OCI-LY7 (cell line): Measurements from ENCODE around the gene LILRA2. TPM values are rescaled to one million over a fixed set of nuclear protein-coding genes. Genes with fewer than 3 reads are reported as not detected.
"Not testable (repeated sequence)": the region's sequence is repeated elsewhere in the genome, so short reads cannot be mapped to it uniquely, and the experiment has no call there.

ENCODE experiments used
- BruUV-seq: library from RNA; stranded (reverse); fragments of 400-500 nt; replicated peaks from 2 replicates; lab custom pipeline; 2021; lab: Mats Ljungman, UMichigan
- CTCF ChIA-PET: fragments of 300-600 bp; sonication (Branson Sonifier 250); formaldehyde crosslinking; loops from one replicate; lab custom pipeline; 2022; ENCODE audit warnings: antibody characterized with exemption; ENCODE audit not compliant: unreplicated experiment; lab: Charles Lee
- POLR2A ChIA-PET: fragments of 300-600 bp; sonication (Branson Sonifier 250); formaldehyde crosslinking; loops from one replicate; lab custom pipeline; 2022; ENCODE audit warnings: antibody characterized with exemption; lab: Charles Lee
- DNase-seq: peaks from one replicate; pipeline ENCODE4 v3.0.0-alpha.2; 2015; ENCODE audit warnings: low spot score
- H2AFZ ChIP-seq: fragments of 200-600 bp; sonication (generic), shearing (Covaris generic); 2 replicates; pipeline ENCODE4 v1.6.1; 2014; ENCODE audit warnings: mild to moderate bottlenecking, antibody characterized with exemption, low read length, moderate library complexity
- H3K27ac ChIP-seq: fragments of 200-600 bp; sonication (generic); 2 replicates; pipeline ENCODE4 v1.5.1; 2014; ENCODE audit warnings: mixed run types, low read depth, mild to moderate bottlenecking, moderate library complexity, low read length, inconsistent platforms; ENCODE audit not compliant: poor library complexity, severe bottlenecking
- H3K36me3 ChIP-seq: fragments of 200-600 bp; sonication (generic); 2 replicates; pipeline ENCODE4 v1.6.1; 2014; ENCODE audit warnings: mild to moderate bottlenecking, antibody characterized with exemption, low read length, moderate library complexity, mixed read lengths; ENCODE audit not compliant: insufficient read depth
- H3K4me1 ChIP-seq: fragments of 200-600 bp; sonication (generic); 2 replicates; pipeline ENCODE4 v1.5.1; 2014; ENCODE audit warnings: mild to moderate bottlenecking, low read length; ENCODE audit not compliant: insufficient read depth, poor library complexity, severe bottlenecking
- H3K4me2 ChIP-seq: fragments of 200-600 bp; sonication (generic); 2 replicates; pipeline ENCODE4 v1.6.1; 2014; ENCODE audit warnings: mild to moderate bottlenecking, low read length
- H3K4me3 ChIP-seq: fragments of 200-600 bp; sonication (generic); 2 replicates; pipeline ENCODE4 v1.5.1; 2014; ENCODE audit warnings: mild to moderate bottlenecking, low read depth, low read length; ENCODE audit not compliant: poor library complexity, severe bottlenecking
- H3K79me2 ChIP-seq: fragments of 200-600 bp; sonication (generic); 2 replicates; pipeline ENCODE4 v1.6.1; 2016; ENCODE audit warnings: low read depth, mild to moderate bottlenecking, low read length, moderate library complexity, mixed read lengths; ENCODE audit not compliant: insufficient read depth
- H3K9me2 ChIP-seq: fragments of 200-600 bp; sonication (generic); 2 replicates; pipeline ENCODE4 v1.6.1; 2016; ENCODE audit warnings: mild to moderate bottlenecking, low read length, mixed read lengths; ENCODE audit not compliant: insufficient read depth
- H3K9me3 ChIP-seq: fragments of 200-600 bp; sonication (generic); 2 replicates; pipeline ENCODE4 v1.6.1; 2014; ENCODE audit warnings: mild to moderate bottlenecking, mixed run types, low read length, mixed read lengths
- H4K20me1 ChIP-seq: fragments of 200-600 bp; sonication (generic); 2 replicates; pipeline ENCODE4 v1.6.1; 2014; ENCODE audit warnings: mild to moderate bottlenecking, antibody characterized with exemption, low read length, moderate library complexity, mixed read lengths; ENCODE audit not compliant: insufficient read depth
- EZH2phosphoT487 ChIP-seq: fragments of 200-600 bp; sonication (generic); IDR thresholded peaks from 2 replicates; pipeline ENCODE4 v1.6.1; 2018; ENCODE audit warnings: low read depth, borderline replicate concordance, mild to moderate bottlenecking, mixed run types, antibody characterized with exemption, low read length, moderate library complexity, mixed read lengths
- intact Hi-C: fragments of 100-400 bp; cut with micrococcal nuclease; formaldehyde crosslinking; loops from one replicate; pipeline ENCODE4 v1.10.0; 2022; ENCODE audit not compliant: unreplicated experiment
- total RNA-seq, 2 experiments: library from RNA; depleted of rRNA in 1 of 2; stranded (reverse); fragments of >200 nt in 1 of 2; shearing (Covaris generic) in 1 of 2; gene quantifications; 2 replicates each; pipeline ENCODE4 v1.2.3, GENCODE V29; 2014 to 2022
- TF ChIP-seq, protein P1 (sequence below): fragments of 200-600 bp; sonication (generic); conservative IDR thresholded peaks from 2 replicates; pipeline ENCODE4 v1.5.1; 2014; ENCODE audit warnings: mild to moderate bottlenecking, antibody characterized with exemption, low read length, moderate library complexity, mixed read lengths

The LILRA2 gene
- total RNA-seq, 2 experiments from 2014 or later, result 0.38 to 5.5 TPM

GRCh38 chr19:54624934-54625730, 51.5 kb downstream of the LILRA2 start:
- H3K4me3 ChIP-seq, intact Hi-C loops, H3K79me2 ChIP-seq, H3K36me3 ChIP-seq, DNase-seq, H4K20me1 ChIP-seq, BruUV-seq, H3K27ac ChIP-seq, H3K4me1 ChIP-seq, H2AFZ ChIP-seq, H3K4me2 ChIP-seq, H3K9me2 ChIP-seq, H3K9me3 ChIP-seq, POLR2A ChIA-PET, CTCF ChIA-PET: not testable (repeated sequence)

DNA sequence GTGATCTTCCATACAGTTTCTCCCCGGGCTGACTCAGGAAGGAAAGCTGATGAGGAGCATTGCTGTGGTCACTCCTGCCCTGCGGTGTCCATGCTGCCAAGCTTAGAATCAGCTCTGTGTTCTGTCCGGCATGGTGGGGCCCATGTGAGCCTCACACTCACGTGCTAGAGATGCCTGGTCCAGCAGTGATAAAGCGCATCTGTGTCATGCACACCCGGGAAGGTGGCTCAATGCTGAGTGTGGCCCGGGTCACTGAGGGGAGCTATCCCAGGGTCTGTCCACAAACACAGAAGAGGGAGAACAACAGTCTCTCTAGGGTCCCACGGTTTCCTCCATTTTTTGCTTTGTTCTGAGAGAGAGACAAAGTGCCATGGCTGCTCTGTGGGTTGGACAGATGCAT, 53.2 kb downstream of the LILRA2 start:
- no peak for DNase-seq
- Histone ChIP-seq H3K4me2 (no peak overlapping the region), H3K4me3 (no peak overlapping the region), H4K20me1 (no peaks in the 10 kb centered on the region), H2AFZ (no peak overlapping the region), H3K4me1 (no peaks in the 10 kb centered on the region), H3K9me2 (no peaks in the 10 kb centered on the region), H3K27ac (no peak overlapping the region), H3K36me3 (no peaks in the 10 kb centered on the region), H3K9me3 (no peaks in the 10 kb centered on the region), H3K79me2 (no peaks in the 10 kb centered on the region)
- no peak for TF ChIP-seq EZH2phosphoT487
- TF ChIP-seq, protein P1, sequence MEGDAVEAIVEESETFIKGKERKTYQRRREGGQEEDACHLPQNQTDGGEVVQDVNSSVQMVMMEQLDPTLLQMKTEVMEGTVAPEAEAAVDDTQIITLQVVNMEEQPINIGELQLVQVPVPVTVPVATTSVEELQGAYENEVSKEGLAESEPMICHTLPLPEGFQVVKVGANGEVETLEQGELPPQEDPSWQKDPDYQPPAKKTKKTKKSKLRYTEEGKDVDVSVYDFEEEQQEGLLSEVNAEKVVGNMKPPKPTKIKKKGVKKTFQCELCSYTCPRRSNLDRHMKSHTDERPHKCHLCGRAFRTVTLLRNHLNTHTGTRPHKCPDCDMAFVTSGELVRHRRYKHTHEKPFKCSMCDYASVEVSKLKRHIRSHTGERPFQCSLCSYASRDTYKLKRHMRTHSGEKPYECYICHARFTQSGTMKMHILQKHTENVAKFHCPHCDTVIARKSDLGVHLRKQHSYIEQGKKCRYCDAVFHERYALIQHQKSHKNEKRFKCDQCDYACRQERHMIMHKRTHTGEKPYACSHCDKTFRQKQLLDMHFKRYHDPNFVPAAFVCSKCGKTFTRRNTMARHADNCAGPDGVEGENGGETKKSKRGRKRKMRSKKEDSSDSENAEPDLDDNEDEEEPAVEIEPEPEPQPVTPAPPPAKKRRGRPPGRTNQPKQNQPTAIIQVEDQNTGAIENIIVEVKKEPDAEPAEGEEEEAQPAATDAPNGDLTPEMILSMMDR, result no peak
- BruUV-seq, result no TSS peak
- ChIA-PET POLR2A (interaction anchor here (1.1 kb wide), 1 partner anchor 33 kb away, joined by 12 read pairs; no protein-coding TSS in a partner anchor), CTCF (no interaction called here)
- intact Hi-C loops, result no loop called here

DNA sequence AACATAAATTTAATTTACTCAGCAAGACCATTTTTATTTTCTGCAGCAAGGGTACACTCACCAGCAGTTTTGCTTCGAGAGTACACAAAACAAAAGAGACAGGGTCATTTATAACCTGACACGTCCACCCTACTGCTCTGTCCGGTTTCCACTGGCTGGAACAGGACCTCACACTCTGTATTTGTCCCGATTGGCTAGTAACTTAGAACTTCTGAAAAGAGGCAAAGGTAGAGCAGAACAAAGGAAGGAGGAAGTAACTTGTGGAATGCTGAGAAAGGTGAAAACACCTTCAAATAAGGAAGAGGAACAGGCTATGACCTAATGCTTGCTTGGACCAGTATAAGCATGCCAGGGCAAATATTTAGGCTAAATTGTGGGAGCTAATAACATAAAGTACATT, 54.3 kb downstream of the LILRA2 start:
- H2AFZ ChIP-seq, H3K27ac ChIP-seq, H3K9me3 ChIP-seq, CTCF ChIA-PET, POLR2A ChIA-PET, H3K36me3 ChIP-seq, H3K4me2 ChIP-seq, H3K4me1 ChIP-seq, H3K79me2 ChIP-seq, H4K20me1 ChIP-seq, H3K4me3 ChIP-seq, intact Hi-C loops, BruUV-seq, H3K9me2 ChIP-seq, DNase-seq: not testable (repeated sequence)

GRCh38 chr19:54630262-54630661, 56.7 kb downstream of the LILRA2 start, which contains the start of gene LILRB1:
Gene LILRB1 (plus strand): TSS chr19:54630484. CDS start chr19:54631074, 590 bp downstream.
- intact Hi-C loops, result loop anchor here (10.0 kb wide), 1 partner anchor 335 kb away; no protein-coding TSS in a partner anchor
- H4K20me1 ChIP-seq, H2AFZ ChIP-seq, H3K4me2 ChIP-seq, CTCF ChIA-PET, H3K36me3 ChIP-seq, H3K27ac ChIP-seq, H3K4me3 ChIP-seq, H3K79me2 ChIP-seq, POLR2A ChIA-PET, BruUV-seq, H3K9me2 ChIP-seq, DNase-seq, H3K4me1 ChIP-seq, H3K9me3 ChIP-seq: not testable (repeated sequence)
